Thyroid gland (tissue), 4 donors: ENCODE results near the gene ASH1L. TPM values are rescaled to one million over a fixed set of nuclear protein-coding genes. Genes with fewer than 3 reads are reported as not detected.

Experiments used
- DNase-seq, 2 donors: peaks; one replicate each; pipeline ENCODE4 v3.0.0-alpha.2; 2019
- H3K27ac ChIP-seq, 3 donors: fragments of 200-600 bp; sonication (generic); 1 replicate in 2 of 3; 2 replicates in 1 of 3; pipeline ENCODE4 v1.5.1; 2016 to 2019; ENCODE audit warnings: mild to moderate bottlenecking in 1 of 3, moderate library complexity in 1 of 3
- H3K27me3 ChIP-seq: fragments of 200-600 bp; sonication (generic); one replicate; pipeline ENCODE4 v1.5.1; 2019
- H3K36me3 ChIP-seq, 2 donors: fragments of 200-600 bp; sonication (generic); one replicate each; pipeline ENCODE4 v1.5.1; 2016 to 2019
- H3K4me1 ChIP-seq, 2 donors: fragments of 200-600 bp; sonication (generic); one replicate each; pipeline ENCODE4 v1.5.1; 2017 to 2019
- H3K4me3 ChIP-seq, 3 donors: fragments of 200-600 bp; sonication (generic); replicated peaks in 1 of 3; 1 replicate in 2 of 3; 2 replicates in 1 of 3; pipeline ENCODE4 v1.5.1; 2016; ENCODE audit warnings: mild to moderate bottlenecking in 1 of 3
- H3K9me3 ChIP-seq: fragments of 200-600 bp; sonication (generic); one replicate; pipeline ENCODE4 v1.5.1; 2017
- POLR2A ChIP-seq, 2 donors: fragments of 450-650 bp; IDR thresholded peaks; one replicate each; pipeline ENCODE4 v1.6.1; 2017; ENCODE audit warnings: antibody characterized with exemption in 2 of 2, mild to moderate bottlenecking in 2 of 2, moderate library complexity in 1 of 2
- WGBS, 2 donors: methylation state at CpG; one replicate each; pipeline ENCODE4 v1.1.5; 2017; 5-methylcytosine and 5-hydroxymethylcytosine counted together
- intact Hi-C: fragments of 100-400 bp; cut with DNase I; formaldehyde crosslinking; loops from one replicate; pipeline ENCODE4 v1.15.1; 2023
- total RNA-seq, 4 donors: library from RNA; depleted of rRNA; stranded (reverse); fragments of >200 nt; gene quantifications; one replicate each; pipeline ENCODE4 v1.2.3, GENCODE V29; 2016
- TF ChIP-seq, protein P1 (sequence below), 6 experiments: fragments of 200-600 bp in 3 of 6; fragments of 450-650 bp in 3 of 6; sonication (generic) in 3 of 6; IDR thresholded peaks; one replicate each; pipeline ENCODE4 v1.5.1; 2016 to 2019; ENCODE audit warnings: antibody characterized with exemption in 6 of 6, mild to moderate bottlenecking in 2 of 6, inconsistent platforms in 1 of 6, moderate library complexity in 1 of 6

Gene ASH1L
- total RNA-seq, 4 donors from 2014 or later, result 68.1 to 120 (median 85.2) TPM

DNA sequence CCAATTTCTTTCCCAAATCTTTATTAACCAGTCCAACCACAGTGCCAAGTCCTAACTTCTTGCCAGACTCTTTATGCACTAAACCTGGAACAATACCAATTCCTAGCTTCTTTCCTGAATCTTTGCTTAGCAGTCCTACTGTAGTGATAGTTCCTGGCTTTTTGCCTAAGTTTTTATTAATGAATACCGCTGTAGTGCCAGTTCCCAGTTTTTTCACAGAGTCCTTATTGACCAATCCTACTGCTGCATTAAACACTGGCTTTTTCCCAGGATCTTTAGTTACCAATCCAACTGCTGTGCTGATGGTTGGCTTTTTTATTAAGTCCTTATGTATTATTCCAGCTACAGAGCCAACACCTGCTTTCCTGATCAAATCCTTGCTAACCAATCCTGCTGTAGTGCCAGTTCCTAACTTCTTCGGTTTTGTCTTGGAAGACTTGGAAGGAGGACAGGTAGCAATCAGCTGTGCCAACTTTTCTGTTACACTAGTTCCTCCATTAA lies 80.8 kb downstream of the ASH1L start:
- WGBS, 2 donors, result 47 to 56% methylated on average over 2 of the region's 2 CpGs
- H3K9me3 ChIP-seq, result no peaks in the 10 kb centered on the region
- H3K36me3 ChIP-seq, result no peaks in the 10 kb centered on the region
- TF ChIP-seq POLR2A (IDR thresholded peaks at IDR 0.05), result no peak
- TF ChIP-seq, protein P1, sequence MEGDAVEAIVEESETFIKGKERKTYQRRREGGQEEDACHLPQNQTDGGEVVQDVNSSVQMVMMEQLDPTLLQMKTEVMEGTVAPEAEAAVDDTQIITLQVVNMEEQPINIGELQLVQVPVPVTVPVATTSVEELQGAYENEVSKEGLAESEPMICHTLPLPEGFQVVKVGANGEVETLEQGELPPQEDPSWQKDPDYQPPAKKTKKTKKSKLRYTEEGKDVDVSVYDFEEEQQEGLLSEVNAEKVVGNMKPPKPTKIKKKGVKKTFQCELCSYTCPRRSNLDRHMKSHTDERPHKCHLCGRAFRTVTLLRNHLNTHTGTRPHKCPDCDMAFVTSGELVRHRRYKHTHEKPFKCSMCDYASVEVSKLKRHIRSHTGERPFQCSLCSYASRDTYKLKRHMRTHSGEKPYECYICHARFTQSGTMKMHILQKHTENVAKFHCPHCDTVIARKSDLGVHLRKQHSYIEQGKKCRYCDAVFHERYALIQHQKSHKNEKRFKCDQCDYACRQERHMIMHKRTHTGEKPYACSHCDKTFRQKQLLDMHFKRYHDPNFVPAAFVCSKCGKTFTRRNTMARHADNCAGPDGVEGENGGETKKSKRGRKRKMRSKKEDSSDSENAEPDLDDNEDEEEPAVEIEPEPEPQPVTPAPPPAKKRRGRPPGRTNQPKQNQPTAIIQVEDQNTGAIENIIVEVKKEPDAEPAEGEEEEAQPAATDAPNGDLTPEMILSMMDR (IDR thresholded peaks at IDR 0.05), result no peak
- H3K27ac ChIP-seq, result no peak overlapping the region
- no peak overlapping the region for H3K4me3 ChIP-seq
- H3K4me1 ChIP-seq, result peaks cover 4 to 7% of the 10 kb centered on the region in 2 donors
- intact Hi-C loops, result no loop called here
- no peak for DNase-seq
- no peaks in the 10 kb centered on the region for H3K27me3 ChIP-seq

DNA sequence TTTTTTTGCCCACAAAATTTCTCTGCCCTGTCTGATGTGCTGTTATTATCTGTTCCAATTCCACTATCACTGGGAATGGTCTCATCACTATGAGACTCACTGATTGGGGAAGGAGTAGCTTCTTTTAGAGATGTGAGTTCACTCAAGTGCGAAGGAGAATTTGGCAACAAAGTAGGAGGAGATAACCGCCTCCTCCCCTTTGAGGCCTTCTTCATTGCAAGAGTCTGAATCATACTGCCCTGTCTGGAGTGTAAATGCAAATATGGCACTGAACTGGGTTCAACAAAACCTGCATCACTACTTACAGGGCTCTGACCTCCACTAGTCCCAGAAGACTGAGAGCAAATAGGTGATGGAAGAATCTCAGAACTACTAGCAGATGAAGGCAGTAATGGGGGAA lies 83.4 kb downstream of the ASH1L start:
- DNase-seq, result no peak
- H3K27ac ChIP-seq, result no peak overlapping the region
- H3K36me3 ChIP-seq, result no peaks in the 10 kb centered on the region
- H3K9me3 ChIP-seq, result no peaks in the 10 kb centered on the region
- H3K4me3 ChIP-seq, result no peak overlapping the region
- no peaks in the 10 kb centered on the region for H3K27me3 ChIP-seq
- TF ChIP-seq, protein P1 (IDR thresholded peaks at IDR 0.05), result no peak
- no peak for TF ChIP-seq POLR2A (IDR thresholded peaks at IDR 0.05)
- intact Hi-C loops, result no loop called here
- H3K4me1 ChIP-seq, result peaks cover 4 to 7% of the 10 kb centered on the region in 2 donors
- WGBS, 2 donors, result 87 to 98% methylated on average over 2 of the region's 2 CpGs

DNA sequence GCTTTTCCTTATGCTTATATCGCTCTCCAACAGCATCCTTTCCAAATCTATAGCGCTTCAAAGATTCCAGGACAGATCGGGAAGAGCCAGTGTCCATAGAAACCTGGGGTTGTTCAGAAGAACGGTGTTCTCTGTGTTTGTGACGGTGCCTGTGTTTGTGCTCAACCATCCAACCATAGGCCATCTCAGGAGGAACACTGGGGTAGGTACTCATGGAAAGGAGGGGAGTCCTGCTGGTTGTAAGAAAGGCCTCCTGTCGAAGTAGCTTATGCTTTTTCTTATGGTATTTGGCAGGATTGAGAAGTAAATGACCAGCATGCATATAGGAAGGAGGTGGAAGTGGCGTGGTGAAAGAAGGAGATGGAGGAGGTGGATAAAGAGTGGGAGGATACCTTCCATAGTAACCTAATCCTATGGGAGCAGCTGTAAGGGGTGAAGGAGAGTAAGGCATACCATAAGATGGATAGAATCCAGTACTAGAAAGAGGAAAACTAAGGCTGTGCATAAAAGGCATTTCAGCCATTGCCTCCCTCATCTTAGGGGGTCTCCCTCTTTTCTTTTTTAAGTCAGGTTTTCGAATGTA lies 84.2 kb downstream of the ASH1L start:
- Histone ChIP-seq H3K4me1 (peaks cover 10 to 13% of the 10 kb centered on the region in 2 donors), H3K4me3 (no peak overlapping the region), H3K27ac (no peak overlapping the region), H3K27me3 (no peaks in the 10 kb centered on the region), H3K36me3 (no peaks in the 10 kb centered on the region), H3K9me3 (no peaks in the 10 kb centered on the region)
- TF ChIP-seq, protein P1 (IDR thresholded peaks at IDR 0.05), result no peak
- TF ChIP-seq POLR2A (IDR thresholded peaks at IDR 0.05), result no peak
- intact Hi-C loops, result no loop called here
- WGBS, 2 donors, result 93 to 95% methylated on average over 8 of the region's 8 CpGs
- DNase-seq, result no peak

DNA sequence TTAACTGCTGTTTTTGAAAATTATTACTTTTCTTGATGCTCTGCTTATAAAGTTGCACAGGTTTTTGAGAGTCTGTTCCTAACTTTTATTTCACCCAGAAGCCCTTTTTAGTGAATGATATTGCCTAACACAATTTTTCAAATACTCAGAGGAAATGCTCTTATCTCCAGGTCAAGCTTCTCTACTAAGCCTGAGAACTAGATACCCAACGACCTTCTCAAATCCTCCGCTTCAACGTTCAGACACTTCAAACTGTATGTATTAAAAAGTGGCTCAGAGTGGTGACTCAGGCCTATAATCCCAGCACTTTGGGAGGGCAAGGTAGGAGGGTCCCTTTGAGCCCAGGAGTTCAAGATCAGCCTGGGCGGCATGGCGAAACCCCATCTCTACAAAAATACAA lies 88.5 kb downstream of the ASH1L start:
- Histone ChIP-seq H3K27me3 (no peaks in the 10 kb centered on the region), H3K4me3 (no peak overlapping the region), H3K36me3 (no peaks in the 10 kb centered on the region), H3K9me3 (no peaks in the 10 kb centered on the region), H3K27ac (no peak overlapping the region), H3K4me1 (peaks cover 6 to 10% of the 10 kb centered on the region in 2 donors)
- DNase-seq, result no peak
- 73 to 77% methylated on average over 5 of the region's 5 CpGs for WGBS, 2 donors
- TF ChIP-seq, protein P1 (IDR thresholded peaks at IDR 0.05), result no peak
- TF ChIP-seq POLR2A (IDR thresholded peaks at IDR 0.05), result no peak
- intact Hi-C loops, result no loop called here

DNA sequence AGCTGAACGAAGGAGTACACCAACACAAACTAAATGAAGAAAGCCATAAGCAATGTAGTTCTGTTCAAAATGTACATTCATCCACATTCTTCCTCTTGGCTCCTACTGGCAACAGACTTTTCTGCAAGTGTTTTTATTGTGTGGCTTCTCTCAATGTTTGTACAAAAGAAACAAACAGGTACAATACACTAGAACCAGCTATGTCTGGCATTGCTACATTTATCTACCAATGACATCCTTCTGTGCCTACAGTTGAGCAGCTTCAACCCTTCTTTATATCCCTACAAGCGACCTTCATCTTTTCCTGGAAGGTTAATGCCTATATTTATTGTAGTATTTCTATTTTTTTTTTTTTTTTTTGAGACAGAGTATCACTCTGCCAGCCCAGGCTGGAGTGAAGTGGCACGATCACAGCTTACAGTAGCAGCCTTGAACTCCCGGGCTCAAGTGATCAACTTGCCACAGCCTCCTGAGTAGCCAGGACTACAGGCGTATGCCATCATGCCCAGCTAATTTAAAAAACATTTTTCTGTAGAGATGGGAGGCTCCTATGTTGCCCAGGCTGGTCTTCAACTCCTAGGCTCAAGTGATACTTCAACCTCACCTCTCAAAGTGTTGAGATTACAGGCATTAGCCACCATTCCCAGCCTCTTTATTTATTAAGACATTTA lies 89.3 kb downstream of the ASH1L start:
- Histone ChIP-seq H3K4me1 (peaks cover 6 to 10% of the 10 kb centered on the region in 2 donors), H3K27ac (no peak overlapping the region), H3K36me3 (no peaks in the 10 kb centered on the region), H3K4me3 (no peak overlapping the region), H3K27me3 (no peaks in the 10 kb centered on the region), H3K9me3 (no peaks in the 10 kb centered on the region)
- DNase-seq, result no peak
- intact Hi-C loops, result no loop called here
- 61 to 69% methylated on average over 5 of the region's 5 CpGs for WGBS, 2 donors
- TF ChIP-seq, protein P1 (IDR thresholded peaks at IDR 0.05), result no peak
- TF ChIP-seq POLR2A (IDR thresholded peaks at IDR 0.05), result no peak
